Lung microvascular endothelial cell (primary cell): Measurements from ENCODE around the gene BST1. TPM values are rescaled to one million over a fixed set of nuclear protein-coding genes. Genes with fewer than 3 reads are reported as not detected.
"Not testable (repeated sequence)": the region's sequence is repeated elsewhere in the genome, so short reads cannot be mapped to it uniquely, and the experiment has no call there.

Source experiments
- DNase-seq, 2 donors: peaks; one replicate each; pipeline versions ENCODE4 v3.0.0 to v3.0.0-alpha.2; 2010; ENCODE audit warnings: low read depth in 2 of 2
- total RNA-seq: library from RNA; depleted of rRNA; stranded (reverse); fragments of >200 nt; gene quantifications from 2 replicates; pipeline ENCODE4 v1.2.1, GENCODE V29; 2014

The BST1 gene
- total RNA-seq, 1 donor from 2014 or later = 59.3 TPM

DNA sequence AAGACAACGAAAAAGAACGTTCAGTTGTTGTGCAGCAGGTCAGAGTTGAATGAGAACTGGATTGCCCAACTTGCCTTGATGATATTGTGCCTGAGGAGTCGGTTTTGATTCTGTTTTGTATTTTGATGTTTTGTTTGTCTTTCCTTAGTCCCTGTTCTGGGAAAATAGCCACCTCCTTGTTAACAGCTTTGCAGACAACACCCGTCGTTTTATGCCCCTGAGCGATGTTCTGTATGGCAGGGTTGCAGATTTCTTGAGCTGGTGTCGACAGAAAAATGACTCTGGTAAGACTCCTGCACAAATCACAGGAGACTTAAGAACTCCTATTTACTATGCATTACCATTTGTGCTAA, 4.5 kb downstream of the BST1 start:
- DNase-seq = no peak

DNA sequence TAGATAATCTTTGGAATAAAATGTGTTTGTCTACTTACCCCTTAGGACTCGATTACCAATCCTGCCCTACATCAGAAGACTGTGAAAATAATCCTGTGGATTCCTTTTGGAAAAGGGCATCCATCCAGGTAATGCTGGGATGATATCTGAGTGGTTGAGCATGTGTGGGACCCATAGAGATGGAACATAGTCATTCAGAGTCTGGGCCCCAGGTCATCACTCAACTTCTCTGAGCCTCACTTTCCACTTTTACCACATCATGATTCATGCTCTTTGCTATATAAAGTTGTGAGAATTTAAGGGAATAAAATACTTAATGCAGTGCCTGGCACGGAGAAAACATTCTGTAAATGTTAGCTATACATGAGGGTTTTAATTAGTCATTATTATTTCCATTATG, 8.9 kb downstream of the BST1 start:
- DNase-seq = no peak

DNA sequence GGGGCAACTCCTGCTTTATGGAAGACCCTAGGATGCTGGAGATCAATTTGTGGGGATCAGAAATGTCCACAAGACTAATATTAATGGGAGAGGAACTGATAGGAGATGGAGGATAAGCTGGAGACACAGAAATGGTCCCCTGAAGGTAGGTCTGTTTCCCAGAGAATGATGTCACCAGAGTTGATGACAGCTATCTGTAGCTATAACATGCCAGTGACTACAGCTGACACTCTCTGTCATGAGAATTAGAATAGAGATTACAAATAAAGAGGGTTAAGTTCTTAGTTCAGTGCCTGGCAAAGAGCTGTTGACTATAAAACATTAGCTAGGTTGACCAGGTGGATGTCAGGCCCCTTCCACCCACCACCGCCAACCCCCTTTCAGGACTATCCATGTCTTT, 9.3 kb downstream of the BST1 start:
- no peak for DNase-seq

DNA sequence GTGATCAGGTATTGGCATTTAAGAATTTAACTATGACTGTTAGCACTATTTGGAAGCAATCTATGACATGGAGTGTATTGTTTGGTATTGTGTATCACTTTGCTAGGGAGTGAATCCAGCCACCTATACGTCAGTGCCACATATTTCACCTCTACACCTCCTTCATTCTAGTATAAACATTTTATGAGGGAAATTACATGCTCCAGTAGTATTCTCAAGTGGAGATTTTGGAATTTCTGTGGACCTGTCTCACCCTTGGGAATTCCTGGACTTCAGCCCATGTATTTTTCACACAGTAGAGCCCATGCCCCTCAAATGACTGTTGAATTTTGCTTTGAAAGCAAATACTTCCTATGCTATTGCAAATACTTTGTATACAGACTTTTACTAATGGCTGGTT, 11.3 kb downstream of the BST1 start:
- DNase-seq = no peak

DNA sequence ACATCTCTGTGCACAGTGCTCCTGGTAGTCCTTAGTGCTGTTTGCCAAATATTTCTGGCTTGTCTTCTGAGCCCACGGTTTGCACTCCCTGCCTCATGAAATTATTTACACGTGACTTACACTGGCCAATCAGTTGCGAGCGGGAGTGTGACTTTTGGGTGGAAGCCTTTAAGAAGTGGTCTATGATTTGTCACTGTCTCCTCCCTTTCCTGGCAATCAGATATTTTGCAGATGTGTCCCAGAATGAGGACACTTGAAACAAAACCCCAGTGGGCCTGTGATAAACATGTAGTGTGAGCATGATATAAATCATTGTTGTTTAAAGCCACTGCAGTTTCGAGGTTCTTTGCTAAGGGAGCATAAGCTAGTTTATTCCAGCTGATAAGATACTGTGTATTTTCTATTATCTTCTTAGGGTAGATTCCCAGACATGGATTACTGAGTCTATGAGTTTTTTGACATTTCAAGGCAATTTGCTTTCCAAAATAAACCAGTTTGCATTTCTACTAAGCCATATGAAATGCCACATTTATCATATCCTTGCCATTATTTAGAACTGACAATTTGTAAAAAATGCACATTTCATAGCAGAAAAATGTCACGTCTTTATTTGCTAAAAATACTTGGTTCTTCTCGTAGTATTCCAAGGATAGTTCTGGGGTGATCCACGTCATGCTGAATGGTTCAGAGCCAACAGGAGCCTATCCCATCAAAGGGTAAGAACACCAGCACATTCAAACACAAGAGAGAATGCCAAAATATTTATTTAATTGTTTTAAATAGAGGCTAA, 12.0 kb downstream of the BST1 start:
- DNase-seq = no peak

DNA sequence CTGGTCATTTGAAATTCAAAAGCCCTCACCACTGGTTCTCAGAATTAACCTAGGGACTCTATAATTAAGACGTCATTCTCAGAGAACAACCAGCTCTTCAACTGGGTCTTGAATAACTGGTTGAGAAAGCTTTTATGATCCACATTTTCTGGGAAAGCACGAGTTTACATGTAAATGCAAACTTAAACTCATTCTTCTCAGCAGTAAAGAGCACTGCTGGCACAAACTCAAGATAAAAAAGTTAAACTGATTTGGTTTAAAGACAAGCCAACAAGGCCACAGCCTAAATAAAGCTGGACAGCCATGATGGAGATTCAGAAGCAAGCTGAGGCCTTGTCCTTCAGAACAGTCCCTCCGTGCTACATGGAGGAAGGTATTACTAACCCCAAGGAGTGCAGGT, 13.2 kb downstream of the BST1 start:
- no peak for DNase-seq

DNA sequence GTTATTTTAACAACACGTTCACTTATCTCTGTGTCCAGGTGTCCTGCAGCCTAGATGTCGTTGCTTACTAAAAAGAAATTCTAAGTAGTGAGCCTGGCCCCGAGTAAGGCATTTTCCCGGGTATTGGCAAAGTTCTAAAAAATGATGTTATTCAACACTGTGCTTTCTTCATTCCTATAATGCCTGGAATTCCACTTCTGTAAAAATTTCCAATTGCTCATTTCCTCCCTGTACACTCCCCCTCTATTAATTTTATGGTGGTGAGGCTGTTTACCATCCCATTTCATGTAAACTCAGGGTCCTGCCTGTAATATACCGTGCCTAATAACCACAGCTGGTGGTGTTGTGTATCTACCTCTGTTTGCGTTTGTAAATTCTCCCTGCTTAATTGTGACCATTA, 14.2 kb downstream of the BST1 start:
- peak; percentile 46 to 83 for DNase-seq

DNA sequence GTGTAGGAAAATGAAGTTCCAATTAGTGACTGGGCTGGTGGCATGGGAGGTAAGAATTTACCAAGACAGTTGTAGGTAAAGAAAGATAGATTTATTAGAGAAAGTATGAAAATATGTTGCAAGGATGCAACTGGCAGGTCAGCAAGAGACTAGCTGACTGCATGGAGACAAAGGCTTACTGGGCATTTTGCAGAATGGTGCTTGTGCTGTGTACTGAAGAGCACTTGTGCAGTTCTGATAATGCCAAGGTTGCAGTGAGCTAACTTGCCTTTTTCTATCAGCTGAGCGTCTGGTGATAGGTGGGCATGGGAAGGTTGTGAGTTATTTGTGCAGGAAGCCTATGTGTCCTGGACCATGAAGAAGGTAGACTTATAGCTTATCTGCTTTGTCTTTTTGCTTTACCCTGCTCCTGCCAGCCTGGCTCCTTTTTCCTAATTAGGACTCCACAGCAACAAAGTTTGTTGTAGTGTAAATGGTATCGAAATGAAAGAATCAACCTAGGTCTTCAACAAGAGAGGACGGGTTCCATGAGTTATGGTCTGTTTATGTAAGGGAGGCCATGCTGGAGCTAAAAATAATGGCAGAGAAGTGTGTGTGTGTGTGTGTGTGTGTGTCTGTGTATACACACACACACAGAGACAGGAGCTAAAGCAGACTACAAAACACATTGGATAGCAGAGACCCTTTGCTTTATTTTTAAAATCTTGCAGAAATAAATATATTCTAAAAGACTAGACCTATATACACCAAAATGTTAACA, 15.0 kb downstream of the BST1 start:
- peak in 1 of 2 donors; percentile 33 for DNase-seq

DNA sequence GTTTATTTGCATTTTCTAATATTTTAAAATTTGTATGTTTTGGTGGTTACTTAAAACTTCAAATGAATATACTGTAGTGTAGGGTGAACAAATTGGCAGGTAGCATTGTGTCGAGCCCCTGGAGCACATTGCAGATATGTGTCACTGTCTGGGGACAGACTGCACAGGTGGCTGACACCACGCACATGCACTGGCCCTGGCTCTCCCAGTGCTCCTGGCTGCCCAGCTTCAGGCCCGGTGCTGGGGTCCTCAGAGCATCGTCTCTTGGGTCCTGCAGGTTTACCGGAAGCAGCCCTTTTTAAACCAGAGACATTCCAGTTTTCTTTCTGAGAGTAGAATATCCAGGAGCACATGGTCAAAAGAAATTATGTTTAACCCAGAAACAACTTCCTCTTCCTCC, 15.6 kb downstream of the BST1 start:
- DNase-seq = no peak

DNA sequence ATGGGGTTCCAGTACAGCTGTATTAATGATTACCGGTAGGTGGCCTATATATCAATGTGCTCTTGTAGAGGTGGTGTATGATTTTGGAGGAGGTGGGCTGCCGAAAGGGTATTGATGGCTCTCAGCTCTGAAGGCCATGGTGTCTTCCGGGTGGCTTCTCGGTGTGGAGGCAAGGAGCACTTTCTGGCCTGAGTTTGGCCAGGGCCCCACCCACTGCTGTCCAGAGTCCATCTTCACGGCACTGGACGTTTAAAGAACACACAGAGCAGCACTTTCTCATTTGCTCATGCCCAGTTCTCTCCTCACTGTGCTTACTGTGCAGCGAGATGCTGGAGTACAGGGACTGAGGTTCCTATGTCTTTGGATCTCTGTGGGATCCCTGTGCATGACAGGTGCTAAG, 16.1 kb downstream of the BST1 start:
- DNase-seq = no peak

DNA sequence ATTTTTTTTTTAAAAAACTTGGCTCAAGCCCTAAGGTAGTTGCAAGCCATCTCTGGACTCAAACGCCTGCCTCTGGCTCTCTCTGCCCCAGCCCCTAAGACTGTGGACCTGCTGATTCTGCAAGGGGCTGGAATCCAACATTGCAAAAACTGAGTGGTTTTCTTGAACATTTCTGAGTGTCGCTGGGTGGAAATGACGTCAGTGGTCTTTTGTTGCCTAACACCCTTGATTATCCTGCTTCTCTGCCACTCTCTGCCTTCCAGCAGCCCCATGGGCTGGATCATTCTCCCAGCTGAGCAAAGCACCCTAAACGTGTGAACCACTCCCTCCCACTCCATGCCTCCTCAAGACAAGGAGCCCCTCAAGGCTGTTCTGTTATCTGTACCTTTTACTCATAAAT, 16.6 kb downstream of the BST1 start:
- no peak for DNase-seq

DNA sequence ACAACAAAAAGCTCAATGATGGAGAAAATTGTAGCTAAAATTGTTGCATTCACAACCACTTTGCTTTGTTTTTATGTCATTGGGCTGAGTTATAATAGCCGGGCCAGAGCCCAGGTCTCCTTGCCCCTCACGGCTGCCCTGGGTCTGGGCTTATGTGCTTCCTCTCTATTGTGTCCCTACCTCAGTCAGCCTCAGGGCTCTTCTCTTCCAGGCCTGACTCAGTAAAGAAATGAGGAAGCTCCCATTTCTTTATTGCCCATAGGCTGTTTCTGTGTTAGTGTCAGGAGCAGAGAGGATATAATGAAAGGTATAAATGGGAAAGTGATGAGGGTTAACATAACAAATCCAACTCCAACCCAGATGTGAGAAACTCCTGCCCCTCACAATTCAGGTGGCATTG, 18.0 kb downstream of the BST1 start:
- DNase-seq = no peak

DNA sequence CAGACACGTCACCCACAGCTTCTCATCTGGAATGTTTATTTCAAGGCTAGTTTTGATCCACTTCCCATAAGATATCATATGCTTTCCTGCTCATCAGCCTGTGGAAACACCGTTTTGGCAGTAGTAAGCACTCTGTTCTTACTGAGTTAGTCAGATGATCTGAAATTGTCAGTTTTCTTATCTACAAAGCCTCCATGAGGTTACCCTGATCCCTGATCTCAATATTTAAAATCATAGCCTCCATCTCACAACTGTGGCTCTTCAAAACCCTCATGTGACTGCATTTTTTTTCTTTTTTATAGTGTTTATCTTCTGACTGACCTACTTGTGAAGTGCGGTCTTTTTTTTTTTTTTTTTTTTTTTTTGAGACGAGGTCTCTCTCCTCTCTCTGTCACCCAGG, 22.7 kb downstream of the BST1 start:
- peak in 1 of 2 donors; percentile 73 for DNase-seq

DNA sequence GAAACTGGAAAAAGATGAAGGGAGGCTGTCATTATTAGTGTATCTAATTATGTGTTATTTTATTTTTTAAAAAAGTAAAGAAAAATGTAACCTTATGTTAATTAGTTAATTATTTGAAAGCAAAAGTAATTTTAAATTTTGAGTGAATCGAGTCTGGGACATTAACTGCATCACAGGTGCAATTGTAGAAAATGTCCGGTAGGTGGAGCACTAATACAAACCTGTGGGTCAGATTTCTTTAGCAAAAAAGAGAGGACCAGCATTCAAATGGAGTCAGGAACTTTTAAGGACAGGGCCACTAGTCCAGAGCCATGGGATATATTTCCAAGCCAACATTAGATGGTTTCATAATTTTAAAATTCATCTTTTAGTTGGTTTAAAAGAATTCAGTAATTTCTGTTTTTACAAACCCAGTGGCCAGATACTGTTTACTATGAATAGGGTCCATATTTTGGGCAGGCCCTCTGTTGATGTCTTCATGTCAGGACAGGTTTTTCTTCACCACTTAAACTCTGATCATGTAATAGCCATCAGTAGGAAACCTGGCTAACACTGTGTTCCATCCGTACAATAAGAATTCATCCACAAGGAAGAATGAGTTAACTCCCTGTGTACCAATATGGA, 27.2 kb downstream of the BST1 start:
- peak; percentile 57 to 78 for DNase-seq

DNA sequence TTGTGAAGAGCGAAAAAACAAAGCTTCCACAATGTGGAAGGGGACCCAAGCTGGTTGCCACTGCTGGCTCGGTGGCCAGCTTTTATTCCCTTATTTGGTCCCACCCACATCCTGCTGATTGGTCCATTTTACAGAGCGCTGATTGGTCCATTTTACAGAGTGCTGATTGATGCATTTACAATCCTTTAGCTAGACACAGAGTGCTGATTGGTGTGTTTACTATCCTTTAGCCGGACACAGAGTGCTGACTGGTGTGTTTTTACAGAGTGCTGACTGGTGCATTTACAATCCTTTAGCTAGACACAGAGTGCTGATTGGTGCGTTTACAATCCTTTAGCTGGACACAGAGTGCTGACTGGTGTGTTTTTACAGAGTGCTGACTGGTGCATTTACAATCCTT, 30.2 kb downstream of the BST1 start:
- DNase-seq = not testable (repeated sequence)

DNA sequence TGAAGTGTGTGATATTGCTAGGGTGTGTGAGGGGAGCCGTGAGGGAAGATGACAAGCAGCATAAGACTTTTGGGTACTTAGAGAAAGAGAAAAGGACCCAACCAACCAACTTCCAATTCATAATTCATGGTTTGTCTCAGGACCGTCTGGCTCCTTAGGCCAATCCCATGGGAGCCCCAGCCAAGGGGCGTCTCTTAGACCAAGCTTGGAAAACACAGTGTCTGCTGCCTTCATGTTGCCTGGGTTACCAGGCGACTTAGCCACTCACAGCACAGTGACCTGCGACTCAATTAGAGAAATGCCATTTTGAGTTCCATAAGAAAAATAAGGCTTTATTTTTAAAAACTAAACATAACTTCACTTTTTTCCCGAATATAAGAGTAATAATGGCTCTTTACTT, 32.7 kb downstream of the BST1 start:
- no peak for DNase-seq

DNA sequence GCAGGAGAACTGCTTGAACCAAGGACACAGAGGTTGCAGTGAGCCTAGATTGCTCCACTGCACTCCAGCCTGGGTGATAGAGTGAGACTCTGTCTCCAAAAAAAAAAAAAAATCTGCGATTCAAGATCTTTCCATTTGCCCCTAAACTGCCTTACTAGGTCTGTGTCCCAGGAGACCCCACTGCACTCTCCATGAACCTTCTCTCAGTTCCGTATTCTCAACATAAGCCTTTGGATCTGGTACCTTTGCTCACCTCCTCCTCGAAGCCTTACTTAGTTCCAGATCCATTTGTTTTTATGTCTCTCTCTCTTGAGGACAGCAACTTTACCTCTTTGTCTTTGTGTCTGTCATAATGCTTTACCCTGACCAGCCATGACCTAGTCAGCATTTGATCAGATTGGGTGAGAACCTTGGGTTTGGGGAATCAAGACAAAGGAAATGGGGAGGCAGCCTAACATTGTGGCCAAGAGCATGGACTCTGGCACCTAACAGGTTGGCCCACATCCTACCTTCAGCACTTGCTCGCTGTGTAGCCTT, 33.7 kb downstream of the BST1 start:
- no peak for DNase-seq

DNA sequence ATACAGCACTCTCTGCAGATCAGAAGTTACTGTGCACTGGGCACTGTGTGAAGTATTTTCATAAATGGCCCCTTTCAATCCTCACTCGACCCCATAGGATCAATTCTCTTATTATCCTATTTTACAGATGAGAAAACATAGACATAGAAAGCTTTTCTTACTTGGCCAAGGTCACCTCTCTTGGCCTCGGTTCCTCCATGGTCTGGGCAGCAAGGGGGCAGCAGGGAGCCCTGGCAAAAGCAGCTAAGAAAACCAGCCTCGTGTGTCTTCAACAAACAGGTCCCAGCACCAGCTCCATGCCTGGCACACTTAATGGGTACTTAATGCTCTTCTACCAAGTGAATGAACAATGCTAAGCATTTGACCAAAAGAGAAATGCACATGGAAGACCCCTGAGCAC, 34.4 kb downstream of the BST1 start:
- no peak for DNase-seq

DNA sequence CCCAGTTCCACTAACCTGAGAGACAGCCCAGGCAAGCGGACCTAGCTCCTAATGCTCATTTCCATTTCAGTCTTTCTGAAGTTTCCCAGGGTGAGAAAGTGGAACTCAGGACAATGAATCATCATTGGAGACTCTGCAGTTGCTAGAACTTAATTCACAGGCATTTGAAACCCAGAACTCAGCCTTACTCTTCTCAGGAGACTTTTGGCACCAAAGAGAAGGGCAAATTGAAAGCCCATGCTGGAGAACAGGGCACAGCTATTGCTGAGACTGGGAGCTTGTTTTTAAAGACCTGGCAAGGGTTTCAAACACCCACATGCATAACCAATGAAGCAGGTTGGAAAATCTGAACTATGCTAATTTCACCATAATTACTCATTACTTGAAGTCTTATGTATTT, 36.0 kb downstream of the BST1 start:
- DNase-seq = peak in 1 of 2 donors; percentile 25

DNA sequence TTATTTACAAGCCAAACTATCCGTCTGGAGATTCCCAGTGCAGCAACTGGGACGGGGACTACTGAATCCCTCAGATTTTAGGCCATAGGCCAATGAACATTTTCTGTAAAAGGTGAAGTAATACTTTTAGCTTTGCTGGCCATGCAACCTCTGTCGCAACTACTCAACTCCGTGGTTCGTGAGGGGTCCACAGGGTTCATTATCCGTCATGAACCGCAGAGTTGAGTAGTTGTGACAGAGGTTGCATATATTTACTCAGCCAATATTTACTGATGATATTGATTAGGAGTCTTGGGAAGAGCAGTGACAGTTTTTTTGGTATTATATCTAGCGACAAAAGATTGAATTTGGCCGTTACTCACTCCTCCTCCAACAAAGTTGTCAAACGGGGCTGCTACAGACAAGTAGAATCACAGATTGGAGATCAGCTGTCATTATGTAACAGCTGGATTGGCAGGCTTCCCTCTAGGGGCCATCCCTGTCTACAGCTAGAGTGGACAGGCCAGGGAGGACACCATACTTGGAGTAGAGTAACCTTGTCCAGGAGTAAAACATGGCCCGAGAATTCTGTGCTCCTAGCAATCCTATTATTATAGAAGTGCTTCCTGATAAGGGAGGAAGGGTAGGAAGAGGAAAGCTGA, 38.0 kb downstream of the BST1 start:
- no peak for DNase-seq

DNA sequence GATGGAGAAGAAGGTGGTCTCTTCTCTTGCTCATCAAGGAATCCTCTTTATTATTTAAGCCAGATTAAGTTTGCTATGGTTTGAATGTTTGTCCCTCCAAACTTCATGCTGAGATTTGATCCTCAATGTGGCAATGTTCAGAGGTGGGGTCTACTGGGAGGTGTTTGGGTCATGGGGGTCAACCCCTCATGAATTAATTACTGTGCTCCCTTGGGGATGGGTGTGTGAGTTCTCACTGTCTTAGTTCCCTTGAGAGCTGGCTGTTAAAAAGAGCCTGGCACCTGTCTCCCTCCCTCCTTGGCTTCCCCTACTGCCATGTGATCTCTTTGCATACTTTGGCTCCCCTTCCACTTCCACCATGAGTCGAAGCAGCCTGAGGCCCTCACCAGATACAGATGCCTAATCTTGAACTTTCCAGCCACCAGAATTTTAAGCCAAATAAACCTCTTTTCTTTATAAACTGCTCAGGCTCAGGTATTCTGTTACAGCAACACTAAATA, 39.3 kb downstream of the BST1 start:
- DNase-seq = no peak

DNA sequence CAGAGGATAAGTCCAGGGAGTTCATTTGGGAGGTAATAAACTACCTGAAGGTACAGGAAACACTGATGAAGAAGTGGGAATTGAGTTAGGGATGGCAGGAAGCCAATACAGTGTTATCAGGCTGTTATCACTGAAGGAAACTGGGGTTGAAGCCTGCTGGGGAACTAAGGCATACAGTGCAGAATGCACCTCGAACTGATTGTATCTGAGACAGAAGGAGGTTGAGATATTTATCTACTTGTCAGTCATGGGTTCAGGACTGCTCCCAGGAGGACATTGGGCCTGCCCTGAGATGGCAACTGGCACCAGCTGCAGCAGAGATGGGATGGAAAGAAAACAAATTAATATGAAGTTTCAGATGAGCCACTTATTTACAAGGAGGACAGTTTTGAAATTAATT, 39.8 kb downstream of the BST1 start:
- no peak for DNase-seq
